ENCODE results near the gene MED12L.
"Not testable (repeated sequence)": the region's sequence is repeated elsewhere in the genome, so short reads cannot be mapped to it uniquely, and the experiment has no call there.

The MED12L gene

GRCh38 chr3:151391720-151392119, 306.3 kb downstream of the MED12L start:
- no peak for DNase-seq

DNA sequence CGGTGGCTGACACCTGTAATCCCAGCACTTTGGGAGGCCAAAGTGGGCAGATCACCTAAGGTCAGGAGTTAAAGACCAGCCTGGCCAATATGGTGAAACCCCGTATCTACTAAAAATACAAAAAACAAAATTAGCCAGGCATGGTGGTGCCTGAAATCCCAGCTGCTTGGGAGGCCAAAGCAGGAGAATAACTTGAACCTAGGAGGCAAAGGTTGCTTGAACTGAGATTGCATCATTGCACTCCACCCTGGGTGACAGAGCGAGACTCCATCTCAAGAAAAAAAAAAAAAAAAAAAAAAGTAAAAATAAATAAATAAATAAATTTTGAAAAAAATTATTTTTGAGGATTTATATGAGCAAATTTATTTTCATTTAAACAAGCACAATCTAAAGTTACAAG, 306.7 kb downstream of the MED12L start:
- DNase-seq: not testable (repeated sequence)

DNA sequence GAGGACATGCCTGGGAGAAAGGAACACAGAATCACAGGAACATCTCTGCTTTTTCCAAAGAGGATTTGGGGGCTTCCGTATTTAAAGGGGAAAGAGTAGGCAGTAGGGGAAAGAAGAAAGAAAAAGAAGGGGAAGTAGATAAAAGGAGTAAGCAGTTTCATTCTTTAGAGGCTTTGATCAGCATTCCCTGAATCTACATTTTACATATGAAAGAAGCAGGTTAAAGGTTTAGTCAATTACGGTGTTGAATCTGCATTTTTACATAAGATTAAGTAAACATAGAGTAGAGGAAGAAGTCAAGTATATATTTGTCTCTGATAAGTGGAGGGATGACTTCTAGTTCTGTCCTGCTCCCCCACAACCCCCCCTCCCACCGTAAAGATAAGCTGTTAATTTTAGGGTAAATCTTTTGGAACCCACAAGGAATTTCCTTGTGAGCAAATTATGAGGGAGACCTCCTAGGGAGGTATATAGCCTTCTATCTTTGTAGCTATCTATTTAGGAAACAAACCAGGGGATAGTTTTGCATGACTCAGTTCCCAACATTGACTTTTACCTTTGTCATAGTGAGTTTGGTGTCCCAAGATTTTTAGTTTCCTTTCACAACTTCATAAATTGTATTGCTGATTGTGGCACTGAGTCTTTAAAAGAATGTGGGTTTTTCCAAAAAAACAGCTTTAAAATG, 307.8 kb downstream of the MED12L start:
- no peak for DNase-seq

DNA sequence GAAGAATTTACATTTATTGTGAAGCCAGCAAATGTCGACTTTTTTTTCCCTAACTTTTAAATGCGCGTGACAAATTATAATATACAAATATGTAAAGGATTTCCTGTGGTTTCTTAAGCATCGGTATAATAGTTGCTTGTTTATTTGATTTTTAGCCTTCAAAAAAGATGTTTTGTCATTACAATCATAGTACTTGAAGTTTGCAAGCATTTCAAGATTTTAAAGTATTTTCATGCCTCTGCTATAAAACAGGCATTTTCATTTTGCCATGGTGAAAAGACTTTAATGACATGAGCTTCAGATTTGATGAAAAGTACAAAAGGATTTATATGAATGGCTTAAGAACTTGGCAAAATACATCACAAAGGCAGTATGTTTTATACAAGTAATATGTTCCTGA, 308.5 kb downstream of the MED12L start:
- DNase-seq: no peak

- no peak for DNase-seq
Measured at GRCh38 chr3:151394611-151395010, 309.1 kb downstream of the MED12L start.

DNA sequence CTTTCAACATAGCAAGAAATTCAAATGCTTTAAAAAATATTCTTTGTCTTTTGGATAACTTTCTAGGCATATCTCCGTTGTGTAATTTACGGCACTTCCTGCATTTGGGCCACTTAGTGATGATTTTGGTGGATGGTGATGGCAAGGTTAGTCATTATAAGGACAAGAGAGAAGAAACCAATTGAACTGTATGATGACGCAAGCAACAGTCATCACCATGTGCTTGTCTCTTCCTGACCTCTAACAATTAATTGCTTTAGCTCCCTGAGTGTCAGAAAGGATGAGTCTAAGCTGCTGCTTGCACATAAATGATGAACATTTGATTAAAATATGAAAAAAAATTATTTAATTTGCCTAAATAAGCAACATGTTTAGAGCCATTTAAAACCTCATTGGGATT, 310.3 kb downstream of the MED12L start:
- DNase-seq: no peak

GRCh38 chr3:151398895-151399294, 313.4 kb downstream of the MED12L start:
- no peak for DNase-seq

DNA sequence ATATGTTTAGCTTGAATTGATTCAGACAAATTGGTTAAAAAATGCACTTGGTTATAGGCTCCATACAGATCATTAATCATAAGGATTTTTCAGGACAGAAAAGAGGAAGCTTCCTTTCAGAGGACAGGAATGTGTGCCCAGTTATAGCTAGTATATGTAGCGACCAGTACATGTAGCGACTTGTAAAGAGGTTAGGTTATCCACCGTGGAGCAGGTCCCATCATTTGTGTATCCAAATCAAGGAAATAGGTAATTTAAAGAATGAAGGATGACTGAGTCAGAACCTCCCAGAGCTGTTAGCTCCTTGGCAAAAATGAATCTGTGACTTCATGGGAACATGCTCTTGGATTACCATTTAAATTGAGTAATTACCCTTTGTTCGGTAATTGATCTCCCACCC, 314.9 kb downstream of the MED12L start:
- DNase-seq: no peak

DNA sequence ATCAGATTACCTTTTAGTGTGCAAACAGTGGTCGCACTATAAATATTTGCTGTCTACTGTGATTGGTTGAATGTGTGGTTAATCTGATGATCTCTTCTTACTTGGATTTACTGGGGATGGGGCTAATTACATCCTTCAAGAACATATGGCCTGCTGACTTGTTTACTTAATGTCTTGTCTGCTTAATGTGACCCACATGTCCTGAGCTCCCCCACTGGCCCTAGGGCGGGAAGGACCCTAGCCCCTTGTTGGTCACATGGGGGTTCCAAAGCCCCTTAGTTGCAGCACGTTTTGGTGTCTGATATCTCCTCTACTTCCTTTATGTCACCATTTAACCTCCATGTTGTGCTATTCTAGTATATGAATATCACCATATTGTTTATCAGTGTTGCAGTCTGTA, 316.9 kb downstream of the MED12L start:
- DNase-seq: no peak

DNA sequence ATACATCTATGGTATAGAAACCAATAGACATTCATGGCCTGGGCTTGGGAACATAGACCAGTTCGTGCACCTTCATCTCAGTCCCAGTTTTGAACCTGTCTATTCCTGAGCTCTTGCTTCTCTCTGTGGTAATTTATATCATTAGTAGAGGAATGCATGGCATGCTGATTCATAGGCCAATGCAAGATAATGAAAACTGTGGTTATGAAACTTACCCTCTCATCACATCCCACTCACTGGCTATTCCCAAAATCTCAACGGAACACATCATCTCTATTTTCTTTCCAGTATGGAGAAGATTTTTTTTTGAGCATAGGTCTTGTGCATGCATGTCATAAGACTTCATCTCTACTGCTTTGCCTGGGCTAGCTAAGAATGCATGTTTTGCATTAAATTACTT, 317.8 kb downstream of the MED12L start:
- DNase-seq: no peak

- DNase-seq: no peak
Measured at GRCh38 chr3:151404316-151404715, 318.9 kb downstream of the MED12L start.

- DNase-seq: no peak
Measured at GRCh38 chr3:151407928-151408327, 322.5 kb downstream of the MED12L start.

- no peak for DNase-seq
Measured at GRCh38 chr3:151410891-151411559, 325.6 kb downstream of the MED12L start.

DNA sequence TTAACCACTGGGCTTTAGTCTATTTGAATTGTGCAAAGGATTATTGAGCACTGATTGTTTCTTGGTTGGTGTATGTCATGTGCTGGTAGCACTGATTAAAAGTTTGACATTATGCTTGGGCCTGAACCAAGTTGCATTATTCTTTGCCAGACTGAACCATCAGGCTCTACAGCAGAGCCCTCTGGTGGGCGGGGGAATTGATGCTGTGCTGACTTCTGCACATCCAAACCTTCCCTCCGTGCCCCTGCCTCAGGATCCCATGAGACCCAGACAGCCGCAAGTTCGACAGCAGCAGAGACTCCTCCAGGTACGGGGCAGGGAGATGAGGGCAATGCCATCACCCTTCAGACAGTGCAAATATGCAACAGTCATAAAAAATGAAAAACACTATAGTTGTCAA, 327.5 kb downstream of the MED12L start:
- DNase-seq: no peak

- no peak for DNase-seq
Measured at GRCh38 chr3:151415289-151415688, 329.8 kb downstream of the MED12L start.

DNA sequence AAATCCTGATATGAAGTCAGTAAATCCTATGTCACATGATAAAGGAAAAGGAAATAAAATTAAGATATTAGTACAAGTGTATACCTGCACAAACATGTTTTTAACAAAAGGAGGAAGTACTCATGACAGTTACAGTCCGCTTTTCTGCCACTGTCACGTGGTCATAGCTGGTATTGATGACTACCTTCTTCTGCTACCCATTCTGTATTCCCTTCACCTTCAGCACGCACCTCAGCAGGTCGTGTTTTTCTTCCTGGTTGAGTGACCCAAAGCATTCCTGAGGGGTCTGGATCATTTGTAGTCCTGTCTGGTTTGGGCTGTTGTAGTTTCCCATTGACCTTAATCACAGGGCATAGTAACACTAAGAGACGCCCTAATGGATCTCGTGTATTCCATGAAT, 334.3 kb downstream of the MED12L start:
- no peak for DNase-seq

DNA sequence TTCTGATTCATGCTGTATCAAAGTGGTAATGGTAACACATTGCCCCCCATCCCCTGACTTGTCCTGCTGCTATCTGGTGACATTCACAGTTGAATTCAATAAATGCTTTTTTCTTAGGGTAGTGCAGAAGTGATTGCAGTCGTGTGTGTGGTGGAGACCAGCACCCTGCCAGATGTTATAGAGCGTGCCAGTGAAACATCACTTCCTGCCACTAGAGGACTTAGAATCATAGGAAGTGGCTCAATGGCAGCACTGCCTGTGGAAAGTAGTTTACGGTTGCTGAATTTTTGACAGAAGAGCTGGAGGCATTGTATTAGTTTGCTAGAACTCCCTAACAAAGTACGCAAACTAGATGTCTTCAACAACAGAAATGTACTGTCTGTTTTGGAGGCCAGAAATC, 336.5 kb downstream of the MED12L start:
- DNase-seq: no peak

DNA sequence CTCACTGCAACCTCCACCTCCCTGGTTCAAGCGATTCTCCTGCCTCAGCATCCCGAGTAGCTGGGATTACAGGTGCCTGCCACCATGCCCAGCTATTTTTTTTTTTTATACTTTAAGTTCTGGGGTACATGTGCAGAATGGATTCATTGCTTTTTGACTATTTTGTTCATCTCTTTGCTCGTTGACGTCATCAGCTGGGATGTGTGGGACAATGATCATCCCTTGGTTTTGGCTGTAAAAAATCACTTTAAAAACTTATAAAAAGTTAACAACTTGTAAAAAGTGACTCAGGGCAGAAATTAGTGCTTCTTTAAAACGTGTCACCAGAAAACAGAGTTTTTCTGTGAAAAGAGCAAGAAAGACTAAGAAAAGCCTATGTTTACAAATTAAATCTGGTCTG, 337.6 kb downstream of the MED12L start:
- DNase-seq: no peak

GRCh38 chr3:151425627-151426340, 340.3 kb downstream of the MED12L start:
- DNase-seq: no peak

GRCh38 chr3:151426341-151426657, 340.8 kb downstream of the MED12L start:
- DNase-seq: no peak

- DNase-seq: no peak
Measured at GRCh38 chr3:151428386-151428785, 342.9 kb downstream of the MED12L start.

GRCh38 chr3:151430821-151431484, 345.5 kb downstream of the MED12L start:
- DNase-seq: no peak

GRCh38 chr3:151431940-151432339, 346.5 kb downstream of the MED12L start:
- no peak for DNase-seq

All from DMS 273 treated with DMSO at 0.1 percent for 48 hours (cell line).